Measurements from ENCODE around the gene PPM1M.

PPM1M gene

DNA sequence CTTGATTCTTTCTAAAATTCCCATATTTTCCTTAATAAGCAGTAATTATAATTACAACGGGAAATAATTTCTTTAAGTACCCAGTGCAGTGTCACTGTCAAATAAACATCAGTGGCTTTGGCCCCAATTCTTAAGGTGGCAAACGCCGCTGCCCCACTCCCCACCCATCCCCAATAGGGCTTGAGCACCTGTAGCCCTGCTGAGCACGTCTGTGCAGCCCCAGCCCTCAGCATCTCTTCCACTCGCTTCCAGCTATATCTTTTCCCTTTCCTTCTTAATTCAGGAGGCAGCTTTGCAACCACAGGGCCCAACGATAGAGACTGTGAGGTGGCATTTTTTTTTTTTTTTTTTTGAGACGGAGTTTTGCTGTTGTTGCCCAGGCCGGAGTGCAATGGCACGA is 9.0 kb downstream of the PPM1M start:
- Histone ChIP-seq H2BK12ac (ENCODE audit: low read length) (no peak overlapping the region), H4K8ac (ENCODE audit: low read depth, low read length) (no peak overlapping the region), H3K14ac (ENCODE audit: low read length) (no peak overlapping the region), H3K36me3 (ENCODE audit: control insufficient read depth in 1 of 2, insufficient read depth in 2 of 2, low read length in 2 of 2) (peaks cover 48 to 86% of the 10 kb centered on the region in 2 experiments), H4K12ac (ENCODE audit: low read depth, low read length) (no peak overlapping the region), H3K79me2 (ENCODE audit: control insufficient read depth, insufficient read depth, low read length, poor library complexity) (no peaks in the 10 kb centered on the region), H3K18ac (ENCODE audit: low read length) (no peak overlapping the region), H3K4ac (ENCODE audit: low read depth, low read length) (no peak overlapping the region), H3K9ac (ENCODE audit: low read length) (no peak overlapping the region), H2AK5ac (ENCODE audit: low read length) (no peak overlapping the region), H3K4me1 (ENCODE audit: control insufficient read depth in 1 of 2, insufficient read depth in 2 of 2, low read length in 2 of 2) (no peaks in the 10 kb centered on the region), H4K91ac (ENCODE audit: low read depth, low read length) (no peak overlapping the region), H3K23ac (ENCODE audit: low read length) (no peak overlapping the region), H2BK120ac (ENCODE audit: insufficient read depth, low read length, poor library complexity) (no peak overlapping the region), H3K27ac (ENCODE audit: low read depth, low read length) (no peak overlapping the region), H3K4me3 (ENCODE audit: low read depth, low read length) (no peak overlapping the region), H3K9me3 (ENCODE audit: insufficient read depth, low read depth, low read length) (no peaks in the 10 kb centered on the region), H2AFZ (ENCODE audit: insufficient read depth, low read length, poor library complexity) (no peak overlapping the region), H3K79me1 (ENCODE audit: low read length) (no peaks in the 10 kb centered on the region), H3K4me2 (ENCODE audit: low read length) (no peak overlapping the region), H3K27me3 (ENCODE audit: insufficient read depth, low read length) (no peaks in the 10 kb centered on the region), H2BK5ac (ENCODE audit: low read depth, low read length, poor library complexity) (no peak overlapping the region)
- WGBS (ENCODE audit: extremely low coverage, insufficient coverage, insufficient read length): no CpG with 5 or more reads among the region's 9 CpGs
- DNase-seq: no peak

DNA sequence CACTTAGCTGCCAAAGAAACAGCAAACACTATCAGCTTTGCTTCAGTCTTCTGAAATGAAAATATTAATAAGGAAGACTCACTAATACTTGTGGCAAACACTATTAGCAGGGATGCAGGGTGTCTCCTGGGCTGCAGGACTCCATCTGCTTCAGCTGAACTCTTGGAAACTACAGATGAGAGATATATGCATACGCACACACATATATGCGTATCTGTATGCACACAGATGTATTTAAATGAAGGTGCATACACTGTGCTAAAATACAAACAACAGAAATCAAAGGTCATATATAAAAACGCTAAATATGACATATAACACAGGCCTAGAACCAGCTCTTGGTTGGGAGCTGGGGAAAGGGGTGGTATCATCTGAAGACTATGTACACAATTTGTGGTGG is 10.6 kb downstream of the PPM1M start:
- no peak overlapping the region for H4K12ac ChIP-seq (ENCODE audit: low read depth, low read length)
- no peaks in the 10 kb centered on the region for H3K79me1 ChIP-seq (ENCODE audit: low read length)
- no peak overlapping the region for H3K4me2 ChIP-seq (ENCODE audit: low read length)
- no peak overlapping the region for H4K8ac ChIP-seq (ENCODE audit: low read depth, low read length)
- H3K36me3 ChIP-seq (ENCODE audit: control insufficient read depth in 1 of 2, insufficient read depth in 2 of 2, low read length in 2 of 2): peaks cover 51 to 86% of the 10 kb centered on the region in 2 experiments
- H3K9ac ChIP-seq (ENCODE audit: low read length): no peak overlapping the region
- no peak overlapping the region for H3K4me3 ChIP-seq (ENCODE audit: low read depth, low read length)
- no peaks in the 10 kb centered on the region for H3K79me2 ChIP-seq (ENCODE audit: control insufficient read depth, insufficient read depth, low read length, poor library complexity)
- H3K4ac ChIP-seq (ENCODE audit: low read depth, low read length): no peak overlapping the region
- no peaks in the 10 kb centered on the region for H3K9me3 ChIP-seq (ENCODE audit: insufficient read depth, low read depth, low read length)
- no peak overlapping the region for H2AFZ ChIP-seq (ENCODE audit: insufficient read depth, low read length, poor library complexity)
- no peak overlapping the region for H2BK120ac ChIP-seq (ENCODE audit: insufficient read depth, low read length, poor library complexity)
- no peak for DNase-seq
- no peaks in the 10 kb centered on the region for H3K27me3 ChIP-seq (ENCODE audit: insufficient read depth, low read length)
- H2BK12ac ChIP-seq (ENCODE audit: low read length): no peak overlapping the region
- H3K23ac ChIP-seq (ENCODE audit: low read length): no peak overlapping the region
- no peak overlapping the region for H3K27ac ChIP-seq (ENCODE audit: low read depth, low read length)
- no peak overlapping the region for H3K14ac ChIP-seq (ENCODE audit: low read length)
- no peak overlapping the region for H3K18ac ChIP-seq (ENCODE audit: low read length)
- H2AK5ac ChIP-seq (ENCODE audit: low read length): no peak overlapping the region
- no peaks in the 10 kb centered on the region for H3K4me1 ChIP-seq (ENCODE audit: control insufficient read depth in 1 of 2, insufficient read depth in 2 of 2, low read length in 2 of 2)
- H4K91ac ChIP-seq (ENCODE audit: low read depth, low read length): no peak overlapping the region
- WGBS (ENCODE audit: extremely low coverage, insufficient coverage, insufficient read length): no CpG with 5 or more reads among the region's 3 CpGs
- no peak overlapping the region for H2BK5ac ChIP-seq (ENCODE audit: low read depth, low read length, poor library complexity)

DNA sequence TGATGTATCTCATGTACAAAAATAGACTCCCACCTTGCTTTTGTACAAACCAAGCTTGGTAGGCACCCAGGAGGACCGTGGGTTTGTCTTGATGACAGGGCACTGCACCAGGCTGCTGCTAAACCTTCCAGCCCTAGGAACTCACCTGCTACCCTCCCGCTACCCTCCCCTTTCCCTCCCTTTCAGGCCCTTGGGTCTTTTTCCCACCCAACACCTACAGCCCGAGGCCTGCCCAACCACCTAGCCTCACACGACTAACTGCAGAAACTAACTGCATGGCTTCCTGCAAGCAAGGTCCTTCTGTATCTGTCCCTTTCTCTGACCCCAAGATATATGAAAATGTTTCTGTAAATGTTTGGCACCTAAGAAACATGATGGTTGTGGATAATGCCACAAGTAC is 11.1 kb downstream of the PPM1M start:
- Histone ChIP-seq H3K4ac (ENCODE audit: low read depth, low read length) (no peak overlapping the region), H3K4me1 (ENCODE audit: control insufficient read depth in 1 of 2, insufficient read depth in 2 of 2, low read length in 2 of 2) (no peaks in the 10 kb centered on the region), H3K4me2 (ENCODE audit: low read length) (no peak overlapping the region), H3K18ac (ENCODE audit: low read length) (no peak overlapping the region), H3K27ac (ENCODE audit: low read depth, low read length) (no peak overlapping the region), H2AFZ (ENCODE audit: insufficient read depth, low read length, poor library complexity) (no peak overlapping the region), H3K9me3 (ENCODE audit: insufficient read depth, low read depth, low read length) (no peaks in the 10 kb centered on the region), H3K36me3 (ENCODE audit: control insufficient read depth in 1 of 2, insufficient read depth in 2 of 2, low read length in 2 of 2) (peaks cover 50 to 84% of the 10 kb centered on the region in 2 experiments), H3K79me2 (ENCODE audit: control insufficient read depth, insufficient read depth, low read length, poor library complexity) (no peaks in the 10 kb centered on the region), H3K14ac (ENCODE audit: low read length) (no peak overlapping the region), H3K4me3 (ENCODE audit: low read depth, low read length) (no peak overlapping the region), H2AK5ac (ENCODE audit: low read length) (no peak overlapping the region), H3K23ac (ENCODE audit: low read length) (no peak overlapping the region), H4K8ac (ENCODE audit: low read depth, low read length) (no peak overlapping the region), H2BK5ac (ENCODE audit: low read depth, low read length, poor library complexity) (no peak overlapping the region), H3K9ac (ENCODE audit: low read length) (no peak overlapping the region), H2BK120ac (ENCODE audit: insufficient read depth, low read length, poor library complexity) (no peak overlapping the region), H3K27me3 (ENCODE audit: insufficient read depth, low read length) (no peaks in the 10 kb centered on the region), H4K91ac (ENCODE audit: low read depth, low read length) (no peak overlapping the region), H4K12ac (ENCODE audit: low read depth, low read length) (no peak overlapping the region), H2BK12ac (ENCODE audit: low read length) (no peak overlapping the region), H3K79me1 (ENCODE audit: low read length) (no peaks in the 10 kb centered on the region)
- DNase-seq: no peak
- no CpG with 5 or more reads among the region's 4 CpGs for WGBS (ENCODE audit: extremely low coverage, insufficient coverage, insufficient read length)

DNA sequence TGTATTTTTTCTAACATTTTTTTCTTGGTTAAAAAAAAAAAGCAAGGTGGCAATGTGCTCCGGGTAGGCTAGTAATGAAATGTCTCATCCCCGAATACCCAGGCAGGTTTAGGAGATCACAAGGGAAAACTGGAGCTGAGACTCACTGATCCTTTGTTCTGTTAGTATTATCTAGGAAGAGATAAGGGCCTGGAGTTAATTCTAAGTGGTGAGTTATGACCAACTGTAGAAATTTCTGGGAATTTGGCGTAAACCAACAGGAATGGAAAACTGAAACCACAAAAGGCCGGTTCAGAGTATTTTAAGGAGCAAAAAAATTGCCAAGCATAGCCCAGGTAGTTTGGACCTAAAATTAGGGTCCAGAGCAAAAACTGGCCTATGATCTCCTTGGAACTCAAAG is 12.4 kb downstream of the PPM1M start:
- no CpG with 5 or more reads among the region's 4 CpGs for WGBS (ENCODE audit: extremely low coverage, insufficient coverage, insufficient read length)
- DNase-seq: no peak
- no peak overlapping the region for H3K9ac ChIP-seq (ENCODE audit: low read length)

More for the DNA sequence above, 12.4 kb downstream of the PPM1M start:
- Histone ChIP-seq H2AFZ (ENCODE audit: insufficient read depth, low read length, poor library complexity) (no peak overlapping the region), H3K14ac (ENCODE audit: low read length) (no peak overlapping the region), H3K23ac (ENCODE audit: low read length) (no peak overlapping the region), H3K9me3 (ENCODE audit: insufficient read depth, low read depth, low read length) (no peaks in the 10 kb centered on the region), H3K4me1 (ENCODE audit: control insufficient read depth in 1 of 2, insufficient read depth in 2 of 2, low read length in 2 of 2) (no peaks in the 10 kb centered on the region), H3K4me3 (ENCODE audit: low read depth, low read length) (no peak overlapping the region), H3K79me2 (ENCODE audit: control insufficient read depth, insufficient read depth, low read length, poor library complexity) (peaks cover under 1% of the 10 kb centered on the region), H4K91ac (ENCODE audit: low read depth, low read length) (no peak overlapping the region), H2AK5ac (ENCODE audit: low read length) (no peak overlapping the region), H2BK12ac (ENCODE audit: low read length) (no peak overlapping the region), H3K4me2 (ENCODE audit: low read length) (no peak overlapping the region), H3K36me3 (ENCODE audit: control insufficient read depth in 1 of 2, insufficient read depth in 2 of 2, low read length in 2 of 2) (peaks cover 48 to 83% of the 10 kb centered on the region in 2 experiments), H2BK120ac (ENCODE audit: insufficient read depth, low read length, poor library complexity) (no peak overlapping the region), H2BK5ac (ENCODE audit: low read depth, low read length, poor library complexity) (no peak overlapping the region), H3K27me3 (ENCODE audit: insufficient read depth, low read length) (no peaks in the 10 kb centered on the region), H4K8ac (ENCODE audit: low read depth, low read length) (no peak overlapping the region), H3K27ac (ENCODE audit: low read depth, low read length) (no peak overlapping the region), H3K79me1 (ENCODE audit: low read length) (no peaks in the 10 kb centered on the region), H3K18ac (ENCODE audit: low read length) (no peak overlapping the region), H4K12ac (ENCODE audit: low read depth, low read length) (no peak overlapping the region), H3K4ac (ENCODE audit: low read depth, low read length) (no peak overlapping the region)
